Measurements from ENCODE around the gene MYO15B. TPM values are rescaled to one million over a fixed set of nuclear protein-coding genes. Genes with fewer than 3 reads are reported as not detected.

MYO15B gene
- total RNA-seq, 1 experiment from 2014 or later, result 8.0 TPM

DNA sequence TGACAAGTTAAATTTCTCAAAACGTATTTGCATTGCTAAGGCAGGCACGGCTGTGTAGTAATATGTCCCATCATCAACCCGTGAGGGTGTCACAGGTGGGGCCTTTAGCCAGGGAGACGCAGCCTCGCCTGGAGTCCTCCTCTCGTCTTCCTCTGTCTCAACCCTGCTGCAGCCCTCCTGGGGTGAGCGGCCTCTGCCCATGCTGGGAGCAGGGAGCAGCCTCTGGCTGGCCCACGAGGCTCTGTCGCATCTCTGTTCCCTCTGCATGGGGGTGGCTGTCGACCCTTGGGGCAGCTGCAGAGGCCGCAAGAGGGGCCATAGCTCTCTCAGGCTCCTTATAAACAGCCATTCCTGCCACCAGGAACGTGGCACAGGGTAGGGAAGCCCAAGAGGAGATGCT is 44.8 kb downstream of the MYO15B start:
- no peak overlapping the region for H3K9ac ChIP-seq (ENCODE audit: low read length)
- H3K27ac ChIP-seq (ENCODE audit: low read length), result no peak overlapping the region
- H3K27me3 ChIP-seq (ENCODE audit: low read length), result no peaks in the 10 kb centered on the region
- no peaks in the 10 kb centered on the region for H3K36me3 ChIP-seq (ENCODE audit: insufficient read depth, low read length)
- no peaks in the 10 kb centered on the region for H3K9me3 ChIP-seq (ENCODE audit: low read length)
- H3K4me3 ChIP-seq (ENCODE audit: low read length), result no peak overlapping the region
- H3K79me2 ChIP-seq (ENCODE audit: low read length), result no peaks in the 10 kb centered on the region
- DNase-seq, result no peak
- H4K20me1 ChIP-seq (ENCODE audit: insufficient read depth, low read depth, low read length), result peaks cover 18% of the 10 kb centered on the region; the same call in 1 of the 2 replicates
- H3K9me2 ChIP-seq (replicated peaks; ENCODE audit: insufficient read depth, low read length), result no peaks in the 10 kb centered on the region
- no peak overlapping the region for H3K4me2 ChIP-seq (ENCODE audit: low read depth, low read length, poor library complexity, severe bottlenecking)
- H2AFZ ChIP-seq (ENCODE audit: low read length), result no peak overlapping the region
- H3K4me1 ChIP-seq (ENCODE audit: low read length), result peaks cover 18% of the 10 kb centered on the region

- no peaks in the 10 kb centered on the region for H3K9me3 ChIP-seq (ENCODE audit: low read length)
- H3K27ac ChIP-seq (ENCODE audit: low read length), result no peak within 1 kb of the TSS
- no peaks in the 10 kb centered on the region for H3K36me3 ChIP-seq (ENCODE audit: insufficient read depth, low read length)
- no peak within 1 kb of the TSS for H2AFZ ChIP-seq (ENCODE audit: low read length)
- H3K9ac ChIP-seq (ENCODE audit: low read length), result no peak within 1 kb of the TSS
- no peaks in the 10 kb centered on the region for H3K9me2 ChIP-seq (replicated peaks; ENCODE audit: insufficient read depth, low read length)
- peak within 1 kb of the TSS; percentile 23 for H3K4me2 ChIP-seq (ENCODE audit: low read depth, low read length, poor library complexity, severe bottlenecking)
- peaks cover 21% of the 10 kb centered on the region; the same call in 1 of the 2 replicates for H4K20me1 ChIP-seq (ENCODE audit: insufficient read depth, low read depth, low read length)
- no peaks in the 10 kb centered on the region for H3K27me3 ChIP-seq (ENCODE audit: low read length)
- H3K4me3 ChIP-seq (ENCODE audit: low read length), result no peak within 1 kb of the TSS
- H3K4me1 ChIP-seq (ENCODE audit: low read length), result peaks cover 18% of the 10 kb centered on the region
- DNase-seq, result peak; percentile 86
- H3K79me2 ChIP-seq (ENCODE audit: low read length), result no peaks in the 10 kb centered on the region
Observed at GRCh38 chr17:75632863-75633485, 45.4 kb downstream of the MYO15B start, which contains the start of gene SMIM5. Gene SMIM5, plus strand, starts transcription at chr17:75633434. Its CDS starts 6,768 bp downstream, at chr17:75640202.

DNA sequence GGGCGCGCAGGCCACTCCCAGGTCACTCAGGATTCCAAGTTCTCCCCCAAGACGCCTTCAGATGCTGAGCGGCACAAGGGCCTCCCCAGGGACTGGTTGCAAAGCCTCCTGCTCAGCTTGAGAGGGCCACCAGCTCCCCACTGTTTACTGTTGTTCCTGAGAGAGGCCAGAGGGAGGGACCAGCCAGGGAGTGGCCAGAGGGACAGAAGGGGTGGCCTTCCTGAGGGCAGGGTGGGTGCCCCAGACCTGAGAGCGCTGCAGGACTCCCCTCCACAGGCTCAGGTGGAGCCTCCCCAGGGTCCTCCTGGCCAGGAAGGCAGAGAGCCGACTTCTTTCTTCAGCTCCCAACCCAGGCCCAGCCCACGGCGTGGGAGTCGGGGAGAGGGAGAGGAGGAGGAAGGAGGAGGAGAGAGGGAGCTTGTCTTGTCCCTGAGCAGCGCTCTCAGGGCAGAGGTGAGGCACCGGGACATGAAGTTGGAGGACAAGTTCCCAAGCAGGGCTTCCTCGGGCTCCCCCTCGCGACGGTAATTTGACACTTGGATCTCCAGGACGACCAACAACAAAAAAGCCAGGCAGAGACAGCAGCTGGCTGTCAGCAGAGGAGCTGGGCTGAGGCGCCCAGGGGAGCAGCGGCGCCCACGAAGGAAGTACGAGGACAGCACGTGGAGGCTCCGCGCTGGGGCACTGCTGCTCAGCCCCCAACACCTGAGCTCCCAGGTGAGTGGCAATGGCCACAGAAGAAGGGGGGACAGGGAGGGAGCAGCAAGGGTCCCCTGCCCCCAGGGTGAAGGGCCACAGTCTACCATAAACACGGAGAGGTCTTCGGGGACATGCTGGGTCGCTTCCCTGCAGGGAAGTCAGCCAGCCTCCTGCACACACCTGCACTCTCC is 46.1 kb downstream of the MYO15B start:
- Histone ChIP-seq H3K27ac (ENCODE audit: low read length) (no peak overlapping the region), H2AFZ (ENCODE audit: low read length) (no peak overlapping the region), H3K4me3 (ENCODE audit: low read length) (no peak overlapping the region), H4K20me1 (ENCODE audit: insufficient read depth, low read depth, low read length) (peaks cover 21% of the 10 kb centered on the region; the same call in 1 of the 2 replicates), H3K36me3 (ENCODE audit: insufficient read depth, low read length) (no peaks in the 10 kb centered on the region), H3K4me2 (ENCODE audit: low read depth, low read length, poor library complexity, severe bottlenecking) (peak overlapping the region; percentile 23), H3K9ac (ENCODE audit: low read length) (no peak overlapping the region), H3K9me3 (ENCODE audit: low read length) (no peaks in the 10 kb centered on the region), H3K4me1 (ENCODE audit: low read length) (peaks cover 18% of the 10 kb centered on the region), H3K27me3 (ENCODE audit: low read length) (no peaks in the 10 kb centered on the region), H3K79me2 (ENCODE audit: low read length) (no peaks in the 10 kb centered on the region), H3K9me2 (replicated peaks; ENCODE audit: insufficient read depth, low read length) (no peaks in the 10 kb centered on the region)
- DNase-seq, result peak; percentile 91

DNA sequence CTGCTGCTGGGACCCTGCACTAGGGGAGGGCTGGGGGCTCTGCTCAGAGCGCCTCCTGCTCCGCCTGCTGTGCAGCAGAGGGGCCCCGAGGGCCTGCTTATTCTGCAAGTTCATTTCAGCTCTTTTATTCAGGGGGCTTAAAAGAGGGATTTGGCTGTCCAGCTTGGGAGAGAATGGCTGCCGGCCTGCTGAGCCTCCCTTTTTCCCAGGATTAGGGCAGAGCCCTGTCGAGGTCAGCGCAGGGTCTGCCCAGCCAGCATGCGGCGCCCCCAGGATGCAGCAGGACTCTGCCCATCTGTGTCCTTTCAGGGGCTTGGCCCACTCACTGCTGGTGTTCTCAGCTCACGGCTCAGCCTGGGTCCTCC is 46.8 kb downstream of the MYO15B start:
- Histone ChIP-seq H3K9ac (ENCODE audit: low read length) (no peak overlapping the region), H3K36me3 (ENCODE audit: insufficient read depth, low read length) (no peaks in the 10 kb centered on the region), H3K9me2 (replicated peaks; ENCODE audit: insufficient read depth, low read length) (no peaks in the 10 kb centered on the region), H3K4me2 (ENCODE audit: low read depth, low read length, poor library complexity, severe bottlenecking) (peak overlapping the region; percentile 23), H3K79me2 (ENCODE audit: low read length) (no peaks in the 10 kb centered on the region), H3K27me3 (ENCODE audit: low read length) (no peaks in the 10 kb centered on the region), H2AFZ (ENCODE audit: low read length) (no peak overlapping the region), H3K9me3 (ENCODE audit: low read length) (no peaks in the 10 kb centered on the region), H3K4me1 (ENCODE audit: low read length) (peaks cover 18% of the 10 kb centered on the region), H3K27ac (ENCODE audit: low read length) (no peak overlapping the region), H4K20me1 (ENCODE audit: insufficient read depth, low read depth, low read length) (peaks cover 21% of the 10 kb centered on the region; the same call in 1 of the 2 replicates), H3K4me3 (ENCODE audit: low read length) (no peak overlapping the region)
- DNase-seq, result no peak

DNA sequence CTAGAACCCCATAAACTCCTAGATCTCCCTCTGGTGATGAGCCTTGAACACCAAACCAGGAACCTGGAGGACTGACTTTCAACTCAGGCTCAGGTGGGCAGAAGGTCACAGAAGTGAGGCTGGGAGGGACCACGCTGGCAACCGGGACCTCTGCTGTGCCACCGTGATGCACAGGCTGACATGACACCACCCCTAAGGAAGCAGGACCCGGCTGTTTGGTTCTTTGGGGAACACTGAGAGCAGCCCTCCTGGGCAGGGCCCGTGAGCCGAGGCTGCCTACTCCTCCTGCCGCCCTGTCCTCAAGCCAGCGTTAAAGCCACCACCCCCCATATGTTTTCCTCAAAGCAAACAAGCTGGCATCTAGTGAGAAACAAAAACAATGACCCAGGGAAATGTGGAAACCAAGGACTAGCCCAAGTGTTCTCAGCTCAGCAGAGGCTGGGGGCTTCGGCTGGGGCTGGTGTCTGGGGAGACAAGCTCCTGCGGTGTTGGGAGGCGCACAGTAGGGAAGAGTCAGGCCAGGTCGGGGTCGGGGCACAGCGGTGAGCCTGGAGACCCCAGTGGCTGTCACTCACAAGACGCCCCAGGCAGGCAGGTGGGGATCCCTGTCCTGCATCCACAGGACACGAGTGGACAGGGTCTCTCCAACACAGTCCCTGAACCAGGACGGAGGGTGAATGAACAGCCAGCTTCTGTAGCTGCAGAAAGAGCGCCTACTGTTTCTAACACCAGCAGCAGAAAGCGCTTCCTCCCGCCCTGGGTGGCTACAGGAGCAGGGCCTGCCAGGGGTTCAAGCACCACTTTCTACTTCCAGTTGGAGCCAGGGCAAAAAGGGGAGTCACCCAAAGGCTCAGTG is 47.4 kb downstream of the MYO15B start:
- Histone ChIP-seq H3K36me3 (ENCODE audit: insufficient read depth, low read length) (no peaks in the 10 kb centered on the region), H3K9me2 (replicated peaks; ENCODE audit: insufficient read depth, low read length) (no peaks in the 10 kb centered on the region), H3K27ac (ENCODE audit: low read length) (no peak overlapping the region), H2AFZ (ENCODE audit: low read length) (no peak overlapping the region), H3K4me2 (ENCODE audit: low read depth, low read length, poor library complexity, severe bottlenecking) (no peak overlapping the region), H3K4me1 (ENCODE audit: low read length) (peaks cover 18% of the 10 kb centered on the region), H4K20me1 (ENCODE audit: insufficient read depth, low read depth, low read length) (peaks cover 21% of the 10 kb centered on the region; the same call in 1 of the 2 replicates), H3K9me3 (ENCODE audit: low read length) (no peaks in the 10 kb centered on the region), H3K4me3 (ENCODE audit: low read length) (no peak overlapping the region), H3K79me2 (ENCODE audit: low read length) (no peaks in the 10 kb centered on the region), H3K9ac (ENCODE audit: low read length) (no peak overlapping the region), H3K27me3 (ENCODE audit: low read length) (no peaks in the 10 kb centered on the region)
- no peak for DNase-seq

- no peaks in the 10 kb centered on the region for H3K9me3 ChIP-seq (ENCODE audit: low read length)
- DNase-seq, result no peak
- no peaks in the 10 kb centered on the region for H3K9me2 ChIP-seq (replicated peaks; ENCODE audit: insufficient read depth, low read length)
- H3K4me1 ChIP-seq (ENCODE audit: low read length), result peaks cover 18% of the 10 kb centered on the region
- H3K79me2 ChIP-seq (ENCODE audit: low read length), result no peaks in the 10 kb centered on the region
- H3K36me3 ChIP-seq (ENCODE audit: insufficient read depth, low read length), result no peaks in the 10 kb centered on the region
- peaks cover 21% of the 10 kb centered on the region; the same call in 1 of the 2 replicates for H4K20me1 ChIP-seq (ENCODE audit: insufficient read depth, low read depth, low read length)
- H3K9ac ChIP-seq (ENCODE audit: low read length), result no peak overlapping the region
- no peak overlapping the region for H3K4me2 ChIP-seq (ENCODE audit: low read depth, low read length, poor library complexity, severe bottlenecking)
- no peaks in the 10 kb centered on the region for H3K27me3 ChIP-seq (ENCODE audit: low read length)
- no peak overlapping the region for H3K4me3 ChIP-seq (ENCODE audit: low read length)
- H2AFZ ChIP-seq (ENCODE audit: low read length), result no peak overlapping the region
- H3K27ac ChIP-seq (ENCODE audit: low read length), result no peak overlapping the region
Observed at GRCh38 chr17:75635610-75636202, 48.1 kb downstream of the MYO15B start.

GRCh38 chr17:75636381-75637142 is 49.0 kb downstream of the MYO15B start:
- Histone ChIP-seq H3K9me2 (replicated peaks; ENCODE audit: insufficient read depth, low read length) (no peaks in the 10 kb centered on the region), H3K4me1 (ENCODE audit: low read length) (peaks cover 18% of the 10 kb centered on the region), H2AFZ (ENCODE audit: low read length) (no peak overlapping the region), H3K79me2 (ENCODE audit: low read length) (no peaks in the 10 kb centered on the region), H3K27ac (ENCODE audit: low read length) (no peak overlapping the region), H3K4me3 (ENCODE audit: low read length) (no peak overlapping the region), H3K4me2 (ENCODE audit: low read depth, low read length, poor library complexity, severe bottlenecking) (no peak overlapping the region), H3K9me3 (ENCODE audit: low read length) (no peaks in the 10 kb centered on the region), H3K36me3 (ENCODE audit: insufficient read depth, low read length) (no peaks in the 10 kb centered on the region), H4K20me1 (ENCODE audit: insufficient read depth, low read depth, low read length) (peaks cover 21% of the 10 kb centered on the region; the same call in 1 of the 2 replicates), H3K27me3 (ENCODE audit: low read length) (no peaks in the 10 kb centered on the region), H3K9ac (ENCODE audit: low read length) (no peak overlapping the region)
- DNase-seq, result no peak
